GM23248 (cell line): ENCODE data around the gene ZNF536.

Experiments
- EZH2 ChIP-seq: fragments of 200-600 bp; sonication (generic); IDR thresholded peaks from 2 replicates; pipeline ENCODE4 v1.6.1; 2018; ENCODE audit warnings: antibody characterized with exemption, mild to moderate bottlenecking; ENCODE audit not compliant: insufficient read depth, poor library complexity, severe bottlenecking
- EZH2phosphoT487 ChIP-seq: fragments of 200-600 bp; sonication (generic); IDR thresholded peaks from 2 replicates; pipeline ENCODE4 v1.6.1; 2018; ENCODE audit warnings: antibody characterized with exemption, moderate library complexity, mild to moderate bottlenecking, low read depth; ENCODE audit not compliant: insufficient read depth

- no peak for TF ChIP-seq EZH2phosphoT487
- no peak for TF ChIP-seq EZH2
These were observed 157.7 kb downstream of the ZNF536 start for GRCh38 chr19:30529876-30530275.
